ENCODE data around the gene EVA1A. TPM values are rescaled to one million over a fixed set of nuclear protein-coding genes. Genes with fewer than 3 reads are reported as not detected.

The EVA1A gene
- total RNA-seq, 4 donors from 2014 or later: 0.46 to 1.3 (median 0.50) TPM; not detected in 1

DNA sequence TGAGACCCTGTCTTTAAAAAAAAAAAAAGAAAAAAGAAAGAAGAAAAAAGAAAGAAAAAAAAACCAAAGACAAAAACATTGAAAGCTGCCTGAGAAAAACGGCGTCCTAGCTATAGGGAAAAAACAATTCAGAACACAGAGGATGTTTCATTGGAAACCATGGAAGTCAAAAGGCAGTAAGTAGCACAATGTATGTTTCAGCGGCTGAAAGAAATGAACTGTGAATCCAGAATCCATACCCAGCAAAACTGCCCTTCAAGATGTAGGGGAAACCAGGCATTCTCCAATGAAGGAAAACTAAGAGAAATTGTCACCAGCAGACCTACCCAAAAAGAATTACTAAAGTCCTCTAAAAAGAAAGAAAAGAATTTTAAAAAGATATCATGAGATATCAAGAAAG lies 27.6 kb downstream of the EVA1A start:
- TF ChIP-seq, protein P1, sequence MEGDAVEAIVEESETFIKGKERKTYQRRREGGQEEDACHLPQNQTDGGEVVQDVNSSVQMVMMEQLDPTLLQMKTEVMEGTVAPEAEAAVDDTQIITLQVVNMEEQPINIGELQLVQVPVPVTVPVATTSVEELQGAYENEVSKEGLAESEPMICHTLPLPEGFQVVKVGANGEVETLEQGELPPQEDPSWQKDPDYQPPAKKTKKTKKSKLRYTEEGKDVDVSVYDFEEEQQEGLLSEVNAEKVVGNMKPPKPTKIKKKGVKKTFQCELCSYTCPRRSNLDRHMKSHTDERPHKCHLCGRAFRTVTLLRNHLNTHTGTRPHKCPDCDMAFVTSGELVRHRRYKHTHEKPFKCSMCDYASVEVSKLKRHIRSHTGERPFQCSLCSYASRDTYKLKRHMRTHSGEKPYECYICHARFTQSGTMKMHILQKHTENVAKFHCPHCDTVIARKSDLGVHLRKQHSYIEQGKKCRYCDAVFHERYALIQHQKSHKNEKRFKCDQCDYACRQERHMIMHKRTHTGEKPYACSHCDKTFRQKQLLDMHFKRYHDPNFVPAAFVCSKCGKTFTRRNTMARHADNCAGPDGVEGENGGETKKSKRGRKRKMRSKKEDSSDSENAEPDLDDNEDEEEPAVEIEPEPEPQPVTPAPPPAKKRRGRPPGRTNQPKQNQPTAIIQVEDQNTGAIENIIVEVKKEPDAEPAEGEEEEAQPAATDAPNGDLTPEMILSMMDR (IDR thresholded peaks at IDR 0.05): no peak
- no peak for ATAC-seq (ENCODE audit: low FRiP score)
- DNase-seq (ENCODE audit: low spot score): no peak

GRCh38 chr2:75532488-75532887 lies 28.3 kb downstream of the EVA1A start:
- no peak for DNase-seq (ENCODE audit: low spot score)
- no peak for ATAC-seq (ENCODE audit: low FRiP score)
- TF ChIP-seq, protein P1 (IDR thresholded peaks at IDR 0.05): no peak

DNA sequence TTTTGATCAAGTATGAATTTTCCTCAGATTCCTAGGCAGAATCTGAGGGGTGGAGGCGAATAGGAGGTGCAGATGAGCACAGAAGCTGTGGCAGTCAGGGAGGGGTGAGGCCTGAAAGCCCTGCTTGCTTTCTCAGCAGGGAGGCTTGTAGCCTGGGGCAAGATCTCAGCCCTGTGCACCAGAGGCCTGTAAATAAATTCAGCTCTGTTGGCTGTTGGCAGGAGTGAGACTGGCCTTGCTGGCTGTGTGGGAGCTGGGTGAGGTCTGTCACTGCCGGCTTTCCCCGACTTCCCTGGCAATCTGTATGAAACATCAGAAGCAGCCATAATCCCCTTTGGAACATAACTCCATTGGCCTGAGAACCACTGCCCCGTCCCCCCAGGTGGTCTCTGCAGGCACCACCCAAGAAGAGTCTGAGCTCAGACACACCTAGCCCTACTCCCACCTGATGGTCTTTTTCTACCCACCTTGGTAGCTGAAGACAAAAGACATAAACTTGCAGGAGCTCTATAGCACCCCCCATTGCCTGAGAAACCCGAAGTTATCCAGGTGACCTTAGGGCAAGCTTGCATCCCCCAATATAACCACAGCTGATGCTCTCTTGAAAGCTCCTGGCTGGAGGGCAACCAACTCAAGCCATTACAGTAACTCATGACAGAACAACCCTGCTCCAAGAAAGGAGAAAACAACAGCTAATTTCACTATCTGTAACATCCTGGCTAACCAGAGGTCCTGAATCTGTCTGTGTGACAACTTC lies 32.3 kb downstream of the EVA1A start:
- no peak for DNase-seq (ENCODE audit: low spot score)

DNA sequence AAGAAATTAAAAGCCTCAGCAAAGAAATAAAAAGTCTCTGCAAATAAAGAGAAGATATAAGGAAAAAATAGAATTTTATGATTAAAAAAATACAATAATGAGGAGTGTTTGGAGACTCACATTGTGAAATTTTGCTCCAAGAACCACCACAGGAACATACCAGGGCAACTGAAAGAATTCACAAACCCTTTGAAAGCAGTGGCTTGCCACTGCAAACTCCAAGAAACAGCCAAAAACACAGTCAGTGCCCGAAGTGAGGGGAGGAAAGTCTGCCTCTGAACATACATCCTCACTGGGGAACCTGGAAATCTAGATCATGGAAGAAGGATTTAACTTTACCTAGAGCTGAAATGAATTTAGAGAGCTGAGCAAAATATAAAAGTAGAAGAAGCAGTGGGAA lies 33.1 kb downstream of the EVA1A start:
- DNase-seq (ENCODE audit: low spot score) (no peak), ATAC-seq (ENCODE audit: low FRiP score) (no peak)
- TF ChIP-seq, protein P1 (IDR thresholded peaks at IDR 0.05): no peak

More for the DNA sequence above, 32.3 kb downstream of the EVA1A start:
- ATAC-seq (ENCODE audit: low FRiP score): no peak
- TF ChIP-seq, protein P1 (IDR thresholded peaks at IDR 0.05): no peak

DNA sequence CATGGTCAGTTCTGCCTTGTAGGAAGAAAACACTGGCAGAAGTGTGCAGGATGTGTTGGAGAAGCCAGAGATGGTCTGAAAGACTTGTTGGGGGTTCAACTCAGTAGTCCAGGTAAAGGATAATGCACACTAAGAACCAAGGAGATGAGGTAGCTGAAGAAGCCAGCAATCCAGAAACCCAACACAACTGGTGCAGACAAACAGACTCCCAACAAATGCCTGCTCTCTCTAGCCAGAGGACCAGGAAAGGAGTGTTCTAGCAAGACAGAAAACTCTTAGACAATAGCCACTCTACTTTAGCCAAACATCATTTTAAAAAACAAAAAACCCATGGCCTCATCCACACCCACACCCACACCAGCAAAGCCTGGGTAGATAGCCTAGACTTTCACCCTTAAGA lies 33.9 kb downstream of the EVA1A start:
- ATAC-seq (ENCODE audit: low FRiP score) (no peak), DNase-seq (ENCODE audit: low spot score) (no peak)
- TF ChIP-seq, protein P1 (IDR thresholded peaks at IDR 0.05): no peak

- TF ChIP-seq, protein P1 (IDR thresholded peaks at IDR 0.05): no peak
- ATAC-seq (ENCODE audit: low FRiP score): no peak
Measured at GRCh38 chr2:75525434-75526310, 35.1 kb downstream of the EVA1A start.

More at GRCh38 chr2:75525434-75526310, 35.1 kb downstream of the EVA1A start:
- DNase-seq (ENCODE audit: low spot score): no peak
